HG03457 (cell line): ENCODE results near the gene C2orf80.
A peak's percentile ranks its signal among the peaks of the same experiment; 100 is the strongest.
"Not testable (repeated sequence)": the region's sequence is repeated elsewhere in the genome, so short reads cannot be mapped to it uniquely, and the experiment has no call there.

ENCODE experiments used
- ATAC-seq: cut with Tn5 transposase; IDR thresholded peaks from one replicate; pipeline ENCODE4 v1.9.1; 2021; ENCODE audit warnings: moderate number of reproducible peaks; ENCODE audit not compliant: unreplicated experiment

The C2orf80 gene

GRCh38 chr2:208182835-208183234 lies 7.0 kb downstream of the C2orf80 start:
- ATAC-seq, result no peak

GRCh38 chr2:208179028-208179609 lies 10.7 kb downstream of the C2orf80 start:
- no peak for ATAC-seq

- ATAC-seq, result no peak
Observed at GRCh38 chr2:208175840-208176153, 14.0 kb downstream of the C2orf80 start.

GRCh38 chr2:208175069-208175839 lies 14.6 kb downstream of the C2orf80 start:
- ATAC-seq, result peak; percentile 96

GRCh38 chr2:208174144-208174543 lies 15.7 kb downstream of the C2orf80 start:
- no peak for ATAC-seq

GRCh38 chr2:208172125-208172524 lies 17.7 kb downstream of the C2orf80 start:
- no peak for ATAC-seq

- no peak for ATAC-seq
Observed at GRCh38 chr2:208164951-208165755, 24.7 kb downstream of the C2orf80 start.

GRCh38 chr2:208163489-208163888 lies 26.3 kb downstream of the C2orf80 start, which contains the start of gene CRYGA:
Gene CRYGA, minus strand, starts transcription at chr2:208163589. Its CDS starts 33 bp downstream, at chr2:208163556.
- no peak for ATAC-seq

GRCh38 chr2:208156439-208156838 lies 33.4 kb downstream of the C2orf80 start:
- no peak for ATAC-seq

- no peak for ATAC-seq
Observed at GRCh38 chr2:208153156-208153555, 36.7 kb downstream of the C2orf80 start.

- no peak for ATAC-seq
Observed at GRCh38 chr2:208150956-208151355, 38.9 kb downstream of the C2orf80 start.

- ATAC-seq, result no peak
Observed at GRCh38 chr2:208150094-208150493, 39.7 kb downstream of the C2orf80 start.

- no peak for ATAC-seq
Observed at GRCh38 chr2:208148803-208149202, 41.0 kb downstream of the C2orf80 start.

GRCh38 chr2:208147759-208148158 lies 42.1 kb downstream of the C2orf80 start:
- no peak for ATAC-seq

GRCh38 chr2:208147008-208147407 lies 42.8 kb downstream of the C2orf80 start:
- no peak for ATAC-seq

- no peak for ATAC-seq
Observed at GRCh38 chr2:208146006-208146405, 43.8 kb downstream of the C2orf80 start, which contains the start of gene CRYGB. Gene CRYGB, minus strand, starts transcription at chr2:208146158. Its CDS starts 38 bp downstream, at chr2:208146120.

GRCh38 chr2:208142925-208143799 lies 46.7 kb downstream of the C2orf80 start:
- no peak for ATAC-seq

- ATAC-seq, result no peak
Observed at GRCh38 chr2:208142240-208142924, 47.4 kb downstream of the C2orf80 start.

GRCh38 chr2:208139447-208139846 lies 50.4 kb downstream of the C2orf80 start:
- ATAC-seq, result no peak

- ATAC-seq, result not testable (repeated sequence)
Observed at GRCh38 chr2:208138334-208138733, 51.5 kb downstream of the C2orf80 start.
